H1 (cell line): ENCODE data around the gene SLC39A6. TPM values are rescaled to one million over a fixed set of nuclear protein-coding genes. Genes with fewer than 3 reads are reported as not detected.
"Not testable (repeated sequence)": the region's sequence is repeated elsewhere in the genome, so short reads cannot be mapped to it uniquely, and the experiment has no call there.

Experiments
- CTCF ChIA-PET: fragments of 300-600 bp; sonication (Branson Sonifier 250); formaldehyde crosslinking; loops from one replicate; lab custom pipeline; 2021; ENCODE audit not compliant: partially characterized antibody; lab: Charles Lee
- POLR2A ChIA-PET: fragments of 300-600 bp; sonication (Branson Sonifier 250); formaldehyde crosslinking; loops from one replicate; lab custom pipeline; 2021; ENCODE audit warnings: inconsistent platforms; ENCODE audit not compliant: partially characterized antibody; lab: Charles Lee
- DNase-seq, 2 experiments: peaks; one replicate each; pipeline versions ENCODE4 v3.0.0 to v3.0.0-alpha.2; 2010 to 2022; ENCODE audit warnings: low spot score in 2 of 2, low read depth in 1 of 2, mixed read lengths in 1 of 2
- FAIRE-seq: peaks from 2 replicates; lab custom pipeline; 2011; peaks lifted over from hg19 to GRCh38; lab: Jason Lieb, UNC
- H2AFZ ChIP-seq: 2 replicates; pipeline ENCODE4 v1.8.1; 2012; ENCODE audit warnings: low read length, inconsistent platforms
- H2AK5ac ChIP-seq: 2 replicates; pipeline ENCODE4 v1.6.1; 2013; ENCODE audit warnings: low read depth, low read length
- H2BK120ac ChIP-seq: replicated peaks from 2 replicates; pipeline ENCODE3; 2013; ENCODE audit warnings: low read depth, low read length, inconsistent platforms
- H2BK12ac ChIP-seq: 2 replicates; pipeline ENCODE4 v1.6.1; 2013; ENCODE audit warnings: low read depth, low read length
- H2BK15ac ChIP-seq: 2 replicates; pipeline ENCODE4 v1.6.1; 2013; ENCODE audit warnings: low read length
- H2BK20ac ChIP-seq: 2 replicates; pipeline ENCODE4 v1.6.1; 2013; ENCODE audit warnings: low read length
- H2BK5ac ChIP-seq: 2 replicates; pipeline ENCODE4 v1.6.1; 2013; ENCODE audit warnings: low read depth, low read length
- H3K14ac ChIP-seq: 2 replicates; pipeline ENCODE4 v1.6.1; 2013; ENCODE audit warnings: inconsistent platforms; ENCODE audit not compliant: insufficient read length
- H3K18ac ChIP-seq: 2 replicates; pipeline ENCODE4 v1.6.1; 2013; ENCODE audit warnings: low read length; ENCODE audit errors: extremely low read depth
- H3K23ac ChIP-seq: 2 replicates; pipeline ENCODE4 v1.6.1; 2013; ENCODE audit warnings: inconsistent platforms; ENCODE audit not compliant: insufficient read length
- H3K23me2 ChIP-seq: 2 replicates; pipeline ENCODE4 v1.6.1; 2013; ENCODE audit warnings: low read depth, low read length
- H3K27ac ChIP-seq: 2 replicates; pipeline ENCODE4 v1.6.1; 2011; ENCODE audit warnings: low read depth, low read length, inconsistent platforms
- H3K27me3 ChIP-seq, 4 experiments: replicated peaks in 1 of 4; 1 replicate in 1 of 4; 2 replicates in 3 of 4; pipeline versions ENCODE4 v1.6.1 to v1.8.1; 2011 to 2013; ENCODE audit warnings: low read length in 3 of 4, mild to moderate bottlenecking in 3 of 4, inconsistent platforms in 2 of 4, mixed read lengths in 2 of 4, moderate library complexity in 1 of 4; ENCODE audit not compliant: control insufficient read depth in 3 of 4, insufficient read depth in 3 of 4; ENCODE audit errors: extremely low read depth in 1 of 4
- H3K36me3 ChIP-seq, 4 experiments: 2 replicates each; pipeline versions ENCODE4 v1.6.1 to v1.8.1; 2011 to 2013; ENCODE audit warnings: mild to moderate bottlenecking in 4 of 4, low read length in 3 of 4, moderate library complexity in 2 of 4, control low read depth in 1 of 4, inconsistent platforms in 1 of 4; ENCODE audit not compliant: insufficient read depth in 4 of 4, control insufficient read depth in 2 of 4
- H3K4ac ChIP-seq: replicated peaks from 2 replicates; pipeline ENCODE3; 2013; ENCODE audit warnings: low read length, low read depth, mixed read lengths, inconsistent platforms; ENCODE audit not compliant: insufficient read length
- H3K4me1 ChIP-seq, 4 experiments: replicated peaks in 1 of 4; 1 replicate in 1 of 4; 2 replicates in 3 of 4; pipeline versions ENCODE4 v1.6.1 to v1.8.1; 2011 to 2013; ENCODE audit warnings: low read length in 3 of 4, inconsistent platforms in 2 of 4, mixed read lengths in 1 of 4; ENCODE audit not compliant: insufficient read depth in 4 of 4, control insufficient read depth in 3 of 4
- H3K4me2 ChIP-seq, 2 experiments: 2 replicates each; pipeline versions ENCODE4 v1.6.1 to v1.8.1; 2011 to 2013; ENCODE audit warnings: low read depth in 2 of 2, low read length in 2 of 2, control low read depth in 1 of 2, inconsistent platforms in 1 of 2, mild to moderate bottlenecking in 1 of 2; ENCODE audit not compliant: insufficient read depth in 1 of 2
- H3K4me3 ChIP-seq, 4 experiments: fragments of 200-600, 300-600 bp in 1 of 4; sonication (generic), shearing (Covaris generic), sonication (Bioruptor Twin) in 1 of 4; 2 replicates each; pipeline versions ENCODE4 v1.5.1 to v1.8.1; 2011 to 2016; ENCODE audit warnings: low read length in 4 of 4, low read depth in 3 of 4, control low read depth in 2 of 4, inconsistent platforms in 2 of 4, mild to moderate bottlenecking in 2 of 4, mixed read lengths in 1 of 4, moderate library complexity in 1 of 4; ENCODE audit not compliant: insufficient read depth in 2 of 4; ENCODE audit errors: extremely low read depth in 1 of 4
- H3K56ac ChIP-seq: replicated peaks from 2 replicates; pipeline ENCODE3; 2013; ENCODE audit warnings: low read depth, mild to moderate bottlenecking, mixed read lengths, low read length, inconsistent platforms; ENCODE audit not compliant: insufficient read length
- H3K79me1 ChIP-seq: 2 replicates; pipeline ENCODE4 v1.6.1; 2013; ENCODE audit warnings: low read depth, low read length, control low read depth
- H3K79me2 ChIP-seq, 2 experiments: 2 replicates each; pipeline versions ENCODE4 v1.6.1 to v1.8.1; 2012 to 2013; ENCODE audit warnings: low read length in 2 of 2, mild to moderate bottlenecking in 2 of 2, inconsistent platforms in 1 of 2; ENCODE audit not compliant: insufficient read depth in 2 of 2, control insufficient read depth in 1 of 2
- H3K9ac ChIP-seq, 4 experiments: replicated peaks in 1 of 4; 1 replicate in 1 of 4; 2 replicates in 3 of 4; pipeline versions ENCODE4 v1.6.1 to v1.8.1; 2011 to 2013; ENCODE audit warnings: low read depth in 3 of 4, low read length in 3 of 4, control low read depth in 2 of 4, mild to moderate bottlenecking in 2 of 4, moderate library complexity in 2 of 4, inconsistent platforms in 1 of 4; ENCODE audit errors: extremely low read depth in 1 of 4
- H3K9me3 ChIP-seq, 2 experiments: 2 replicates each; pipeline versions ENCODE4 v1.6.1 to v1.8.1; 2012 to 2013; ENCODE audit warnings: mild to moderate bottlenecking in 2 of 2, moderate library complexity in 2 of 2, control low read depth in 1 of 2, inconsistent platforms in 1 of 2, low read depth in 1 of 2, low read length in 1 of 2, mixed read lengths in 1 of 2; ENCODE audit not compliant: insufficient read depth in 2 of 2
- H4K20me1 ChIP-seq, 2 experiments: replicated peaks in 1 of 2; 2 replicates each; pipeline versions ENCODE3 to v1.8.1; 2011 to 2013; ENCODE audit warnings: inconsistent platforms in 2 of 2, low read length in 2 of 2, mild to moderate bottlenecking in 1 of 2; ENCODE audit not compliant: insufficient read depth in 2 of 2, control insufficient read depth in 1 of 2
- H4K5ac ChIP-seq: 2 replicates; pipeline ENCODE4 v1.6.1; 2013; ENCODE audit warnings: low read length, low read depth, mixed read lengths, inconsistent platforms; ENCODE audit not compliant: insufficient read length
- H4K8ac ChIP-seq: 2 replicates; pipeline ENCODE4 v1.8.0; 2013; ENCODE audit warnings: mild to moderate bottlenecking, moderate library complexity, low read length, inconsistent platforms; ENCODE audit not compliant: insufficient read depth; ENCODE audit errors: extremely low read depth
- H4K91ac ChIP-seq: replicated peaks from 2 replicates; pipeline ENCODE3; 2013; ENCODE audit warnings: low read length, mixed read lengths, inconsistent platforms; ENCODE audit not compliant: insufficient read length
- WGBS, 2 experiments: shearing (Covaris generic) in 1 of 2; methylation state at CpG; one replicate each; pipeline versions ENCODE4 v1.1.6 to v1.1.7; 2013 to 2015; ENCODE audit warnings: low lambda C conversion rate in 2 of 2, mixed read lengths in 2 of 2, inconsistent platforms in 1 of 2, low coverage in 1 of 2, missing lambda C conversion rate in 1 of 2; ENCODE audit not compliant: insufficient replicate concordance in 2 of 2, insufficient coverage in 1 of 2, insufficient read length in 1 of 2; ENCODE audit errors: extremely low coverage in 1 of 2, missing lambda C conversion rate in 1 of 2; 5-methylcytosine and 5-hydroxymethylcytosine counted together
- polyA plus RNA-seq, 7 experiments: library from polyadenylated mRNA; depleted of rRNA in 3 of 7; stranded (reverse) in 5 of 7; unstranded in 2 of 7; fragments of >200 nt in 5 of 7; fragments of 200-250 nt in 2 of 7; gene quantifications; 1 replicate in 5 of 7; 2 replicates in 1 of 7; 4 replicates in 1 of 7; pipeline versions ENCODE4 v1.2.1 to v1.2.3, GENCODE V29; 2011 to 2013; ENCODE audit warnings: missing spikeins in 2 of 7, mixed read lengths in 2 of 7
- total RNA-seq: library from RNA; stranded (reverse); fragmentation: NEBNext Ultra II Directional; extraction: Animal tissue kit (Norgen Biotek cat#: 25700); gene quantifications from 2 replicates; pipeline ENCODE4 v1.2.1, GENCODE V29; 2021

Gene SLC39A6
- total and polyA plus RNA-seq, 2 of the 8 experiments (the other 6 are each of a cell fraction or from before 2014, with no cell fraction given): 36.8 to 55.4 TPM

- H2BK20ac ChIP-seq, H4K91ac ChIP-seq, H2BK120ac ChIP-seq, POLR2A ChIA-PET, H2BK5ac ChIP-seq, H3K36me3 ChIP-seq, H3K56ac ChIP-seq, H3K79me2 ChIP-seq, CTCF ChIA-PET, H3K27ac ChIP-seq, H3K4me1 ChIP-seq, H2AK5ac ChIP-seq, H3K79me1 ChIP-seq, H3K23me2 ChIP-seq, H2AFZ ChIP-seq, H3K18ac ChIP-seq, H3K9me3 ChIP-seq, H3K9ac ChIP-seq, H4K8ac ChIP-seq, H4K5ac ChIP-seq, DNase-seq, H3K4me3 ChIP-seq, H2BK12ac ChIP-seq, H3K27me3 ChIP-seq, H3K4me2 ChIP-seq, H4K20me1 ChIP-seq, H2BK15ac ChIP-seq, FAIRE-seq, H3K23ac ChIP-seq, H3K14ac ChIP-seq, H3K4ac ChIP-seq: not testable (repeated sequence)
- WGBS, 2 experiments: no CpG with 5 or more reads among the region's 27 CpGs
These were observed 51.4 kb downstream of the SLC39A6 start for GRCh38 chr18:36077764-36078163.
